Activated effector memory CD4-positive, alpha-beta T cell treated with anti-CD3 and anti-CD28 coated beads, Interleukin-2, amount 50 U/mL, for 16 hours (primary cell): Measurements from ENCODE around the gene BCKDK.
A peak's percentile ranks its signal among the peaks of the same experiment; 100 is the strongest.

Source experiments
- DNase-seq: peaks from one replicate; pipeline ENCODE4 v3.0.0-alpha.2; 2020

Gene BCKDK

GRCh38 chr16:31080756-31081419 is 27.3 kb upstream of the BCKDK start:
- DNase-seq, result no peak

DNA sequence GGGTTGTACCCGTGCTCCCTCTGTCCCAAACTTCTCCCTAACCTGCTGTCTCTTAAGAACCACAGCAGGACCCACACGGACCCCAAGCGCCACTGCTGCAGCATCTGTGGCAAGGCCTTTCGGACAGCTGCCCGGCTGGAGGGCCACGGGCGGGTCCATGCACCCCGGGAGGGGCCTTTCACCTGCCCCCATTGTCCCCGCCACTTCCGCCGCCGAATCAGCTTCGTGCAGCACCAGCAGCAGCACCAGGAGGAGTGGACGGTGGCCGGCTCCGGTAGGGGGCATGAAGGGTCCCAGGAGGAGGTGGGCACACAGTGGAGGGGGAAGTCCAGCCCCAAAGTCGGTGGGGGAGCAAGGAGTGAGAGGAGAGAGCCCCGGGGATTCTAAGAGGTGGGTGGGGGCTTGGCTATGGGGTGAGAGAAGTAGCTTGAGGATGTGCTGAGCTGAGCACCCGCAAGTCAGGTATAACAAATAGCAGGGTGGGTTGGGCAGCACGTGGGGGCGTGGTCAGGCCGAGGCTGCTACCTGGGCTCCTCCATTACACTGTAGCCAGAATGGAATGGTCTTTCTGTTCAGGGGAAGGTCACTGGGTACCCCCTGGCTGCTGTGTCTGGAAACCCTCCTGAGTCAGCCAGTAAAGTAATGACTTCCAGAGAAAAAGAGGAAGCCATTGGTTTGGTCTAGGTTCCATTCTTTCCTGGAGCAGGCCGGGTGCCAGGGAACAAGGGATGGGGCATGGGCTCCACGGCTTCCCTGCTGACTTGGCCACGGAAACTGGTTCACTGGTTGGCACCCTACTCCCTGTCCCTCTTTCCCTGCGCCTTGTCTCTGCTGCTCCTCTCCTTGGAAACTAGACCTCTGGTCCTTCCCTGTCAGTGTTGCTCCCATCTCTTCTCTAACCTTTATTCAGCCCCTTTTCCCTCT is 26.5 kb upstream of the BCKDK start:
- no peak for DNase-seq

GRCh38 chr16:31082368-31083045 is 25.7 kb upstream of the BCKDK start:
- no peak for DNase-seq

DNA sequence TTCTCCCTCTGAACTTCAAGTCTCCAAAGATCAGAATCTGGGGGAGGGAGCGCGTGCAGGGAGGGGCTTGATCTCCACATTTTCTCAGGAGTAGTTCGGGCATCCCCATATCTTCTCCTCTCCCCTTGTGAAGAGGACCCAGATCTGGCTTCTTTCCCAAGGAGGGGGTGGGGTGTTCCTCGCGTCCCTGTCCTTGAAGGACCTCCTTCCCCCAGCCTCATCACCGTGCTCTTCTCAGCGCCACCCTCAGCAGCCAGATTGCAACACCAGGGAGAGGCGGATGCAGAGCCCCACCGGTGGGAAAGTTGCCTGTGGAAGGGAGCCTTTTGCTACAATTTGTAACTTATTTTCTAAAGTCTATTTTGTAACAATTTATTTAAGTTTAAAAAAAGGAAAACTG is 25.1 kb upstream of the BCKDK start:
- no peak for DNase-seq

DNA sequence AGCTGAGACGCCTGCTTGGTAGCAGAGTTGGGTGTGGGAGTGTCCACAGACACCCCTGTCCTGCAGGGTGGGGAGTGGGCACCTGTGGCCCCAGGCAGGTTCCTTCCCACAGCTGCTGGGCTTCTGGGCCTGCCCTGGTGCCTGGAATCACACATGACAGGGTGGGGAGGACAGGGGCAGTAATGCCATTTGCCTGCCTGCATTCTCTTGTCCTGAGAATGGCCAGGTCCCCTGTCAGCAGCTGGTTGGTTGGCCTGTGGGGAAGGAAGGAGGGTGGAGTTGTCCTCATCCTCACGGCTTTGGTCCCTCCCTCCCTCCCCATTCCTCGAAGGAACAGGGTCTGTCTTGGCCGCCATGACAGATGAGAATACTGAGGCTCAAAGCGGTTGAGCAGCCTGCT is 24.6 kb upstream of the BCKDK start:
- no peak for DNase-seq

DNA sequence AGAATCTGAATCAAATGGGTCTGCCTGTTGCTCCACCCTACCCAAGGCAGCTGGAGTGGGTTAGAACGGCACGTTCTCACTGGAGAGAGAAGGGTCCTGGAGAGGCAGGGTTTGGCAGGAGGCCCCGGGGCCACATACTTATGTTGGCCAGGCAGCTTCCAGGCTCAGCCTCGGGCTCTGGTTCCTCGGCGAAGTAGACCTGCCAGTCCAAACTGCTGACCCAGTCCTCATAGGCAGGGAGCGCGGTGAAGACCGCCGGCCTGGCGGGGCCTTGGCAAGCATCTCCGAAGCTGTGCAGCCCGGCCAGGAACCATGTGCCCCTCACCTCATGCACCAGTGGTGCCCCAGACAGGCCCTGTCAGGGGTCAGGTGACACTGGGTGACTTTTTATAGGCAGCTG is 24.2 kb upstream of the BCKDK start:
- DNase-seq, result no peak

GRCh38 chr16:31084584-31085302 is 23.4 kb upstream of the BCKDK start:
- DNase-seq, result no peak

DNA sequence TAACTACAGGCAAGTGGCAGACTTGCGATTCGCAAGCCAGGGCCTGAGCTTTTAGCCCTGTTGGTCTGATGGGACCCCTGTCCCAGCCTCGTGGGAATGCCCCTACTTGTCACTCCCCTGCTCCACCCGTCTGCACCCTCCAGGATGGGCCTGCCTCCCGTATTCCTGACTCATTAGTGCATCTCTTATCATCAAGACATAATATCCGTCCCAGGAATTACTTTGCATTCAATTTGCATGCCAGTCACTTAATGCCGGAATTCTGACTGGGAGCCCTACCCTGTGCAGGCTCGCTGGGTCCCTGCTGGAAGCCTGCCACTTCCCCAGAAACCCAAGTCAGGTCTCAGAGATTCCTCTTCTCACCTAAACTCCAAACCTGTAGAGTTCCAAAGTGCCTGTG is 22.8 kb upstream of the BCKDK start:
- DNase-seq, result no peak

GRCh38 chr16:31085873-31086628 is 22.1 kb upstream of the BCKDK start:
- no peak for DNase-seq

GRCh38 chr16:31086629-31086906 is 21.6 kb upstream of the BCKDK start:
- no peak for DNase-seq

DNA sequence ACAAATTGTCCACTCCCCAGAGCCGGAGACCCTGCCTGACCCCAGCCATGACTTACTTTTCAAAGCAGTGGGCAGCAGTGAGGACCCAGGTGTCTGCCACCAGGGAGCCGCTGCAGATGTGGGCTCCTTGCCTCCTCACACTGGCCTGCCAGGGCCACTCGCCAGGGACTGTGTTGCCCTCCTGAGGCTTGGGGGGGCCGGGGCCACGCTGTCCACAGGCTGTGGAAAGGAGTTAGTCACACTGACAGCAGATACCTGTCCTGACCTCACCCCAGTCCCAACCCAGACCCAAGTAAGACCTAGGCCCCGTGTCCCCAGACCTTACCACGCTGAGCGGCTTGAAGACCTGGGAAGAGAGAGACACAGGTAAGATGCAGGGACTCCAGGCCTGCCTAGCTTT is 20.7 kb upstream of the BCKDK start:
- no peak for DNase-seq

DNA sequence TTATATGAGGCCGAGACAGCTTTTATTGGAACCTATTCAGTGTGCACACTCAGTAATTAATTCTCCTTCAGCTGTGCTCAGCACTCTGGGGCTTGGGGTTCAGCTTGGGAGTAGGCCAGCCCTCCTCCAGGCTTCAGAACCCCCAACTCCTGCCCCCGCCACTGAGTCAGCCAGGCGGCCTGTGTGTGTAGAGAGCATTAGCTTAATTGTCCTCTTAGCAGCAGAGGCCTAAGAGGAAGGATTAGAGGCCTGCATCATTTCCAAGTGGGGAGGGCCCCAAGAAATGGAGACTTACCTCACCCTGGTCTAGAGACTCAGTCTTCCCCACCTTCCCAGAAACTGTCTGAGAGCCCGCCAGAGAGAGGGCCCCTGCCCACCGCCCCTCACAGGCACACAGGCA is 20.2 kb upstream of the BCKDK start:
- DNase-seq, result no peak

GRCh38 chr16:31088459-31089183 is 19.6 kb upstream of the BCKDK start, which contains the start of gene PRSS53:
Gene PRSS53 (minus strand): TSS chr16:31088943. CDS start chr16:31088809, 134 bp downstream.
- no peak for DNase-seq

DNA sequence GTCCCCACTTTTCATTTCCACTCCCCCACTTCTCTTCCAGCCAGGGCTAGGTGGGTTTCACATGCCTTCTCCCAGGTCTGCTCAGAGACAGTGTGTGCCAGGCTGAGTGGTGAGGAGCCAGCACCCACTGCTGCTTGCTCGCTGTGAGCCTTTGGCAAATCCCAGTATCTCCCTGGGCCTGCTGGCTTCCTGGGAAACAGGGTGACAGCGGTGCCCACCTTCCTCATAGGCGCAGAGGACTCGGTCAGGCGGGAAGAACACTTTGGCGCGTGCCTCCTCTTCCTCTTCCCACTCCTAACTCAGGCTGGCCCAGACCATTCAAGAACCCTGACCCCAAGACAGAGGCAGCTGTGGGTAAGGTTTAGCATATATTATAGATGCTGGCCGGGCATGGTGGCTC is 19.0 kb upstream of the BCKDK start:
- DNase-seq, result no peak

DNA sequence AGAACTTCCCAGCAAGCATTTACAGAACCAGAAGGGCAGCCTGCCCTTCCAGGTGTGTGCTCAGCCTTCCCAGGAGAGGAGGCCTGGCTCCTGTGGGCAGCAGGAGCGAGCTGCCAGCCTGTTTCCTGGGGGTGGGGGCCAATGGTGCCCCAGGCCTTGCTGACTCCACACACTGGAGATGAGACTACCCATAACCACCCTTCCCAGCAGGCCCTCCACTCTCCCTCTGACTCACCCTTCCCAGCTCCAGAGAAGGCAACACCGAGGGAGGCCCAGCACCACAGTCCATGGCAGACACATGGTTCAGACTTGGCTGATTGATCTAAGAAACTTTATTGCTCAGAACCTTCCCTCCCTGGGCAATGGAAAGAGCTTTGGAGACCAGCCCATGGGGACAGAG is 17.6 kb upstream of the BCKDK start:
- DNase-seq, result no peak

DNA sequence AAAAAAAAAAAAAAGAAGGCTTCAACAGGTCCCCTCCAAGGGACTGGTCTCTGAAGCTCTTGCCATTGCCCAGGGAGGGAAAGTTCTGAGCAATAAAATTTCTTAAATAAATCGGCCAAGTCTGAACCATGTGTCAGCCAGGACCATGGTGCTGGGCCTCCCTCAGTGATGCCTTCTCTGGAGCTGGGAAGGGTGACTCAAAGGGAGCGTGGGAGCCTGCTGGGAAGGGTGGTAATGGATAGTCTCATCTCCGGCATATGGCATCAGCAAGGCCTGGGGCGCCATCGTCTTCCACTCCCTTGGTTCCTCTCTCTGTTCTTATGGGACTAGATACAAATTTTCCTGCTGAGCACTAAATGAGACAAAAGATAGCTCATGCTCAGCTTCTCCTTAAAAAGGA is 15.9 kb upstream of the BCKDK start:
- DNase-seq, result no peak

DNA sequence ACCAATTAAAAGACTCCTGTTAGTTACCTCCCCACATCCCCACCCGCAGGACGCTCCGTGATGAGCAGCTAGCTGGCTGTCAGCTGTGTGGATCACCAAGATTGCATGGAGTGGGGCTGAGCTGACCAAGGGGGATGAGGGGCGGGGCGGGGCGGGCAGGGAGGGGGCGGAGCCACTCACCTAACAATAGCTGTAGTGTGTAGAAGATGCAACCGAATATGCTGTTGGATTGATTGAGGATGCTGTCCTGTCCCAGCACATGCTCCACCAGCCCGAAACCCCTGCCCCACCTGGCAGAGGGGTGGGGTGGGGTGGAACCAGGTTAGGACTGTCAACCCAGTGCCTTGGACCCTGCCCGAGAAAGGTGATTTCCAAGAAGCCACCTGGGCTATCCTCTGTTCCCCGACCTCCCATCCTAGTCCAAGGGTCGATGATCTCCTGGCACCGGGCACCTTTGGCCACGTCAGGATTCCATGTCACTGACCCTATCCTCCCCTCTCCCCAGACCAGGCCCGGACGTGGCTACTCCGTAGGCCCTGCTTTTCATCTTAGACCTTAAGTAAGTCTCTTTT is 15.0 kb upstream of the BCKDK start:
- no peak for DNase-seq

DNA sequence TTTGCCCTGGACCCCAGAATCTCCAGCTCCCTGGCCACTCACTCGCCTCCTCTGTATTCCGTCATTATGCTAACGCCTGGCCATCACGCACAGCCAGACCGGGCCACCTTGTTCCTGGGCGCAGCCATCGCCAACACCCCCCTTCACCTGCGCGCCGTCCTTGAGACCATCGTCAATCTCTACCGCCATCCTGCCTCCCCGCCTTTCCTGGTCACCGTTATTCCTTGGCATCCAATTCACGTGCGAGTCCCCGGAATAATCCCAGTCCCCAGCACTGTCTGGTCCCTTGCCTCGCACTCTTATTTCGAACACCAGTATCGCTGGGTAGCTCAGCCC is 14.1 kb upstream of the BCKDK start:
- DNase-seq, result no peak

- peak; percentile 95 for DNase-seq
These were observed 13.6 kb upstream of the BCKDK start, which contains the start of gene VKORC1 for GRCh38 chr16:31094424-31095120. Gene VKORC1 (minus strand): TSS chr16:31094797. CDS start chr16:31094729, 68 bp downstream.

- DNase-seq, result no peak
These were observed 8.1 kb upstream of the BCKDK start for GRCh38 chr16:31099860-31100638.
